Dermis microvascular lymphatic vessel endothelial cell (primary cell): Measurements from ENCODE around the gene RNF123. TPM values are rescaled to one million over a fixed set of nuclear protein-coding genes. Genes with fewer than 3 reads are reported as not detected.

Experiments used
- DNase-seq, 2 donors: peaks; one replicate each; pipeline versions ENCODE4 v3.0.0 to v3.0.0-alpha.2; 2010; ENCODE audit warnings: low read depth in 2 of 2
- total RNA-seq: library from RNA; depleted of rRNA; stranded (reverse); fragments of >200 nt; gene quantifications from 2 replicates; pipeline ENCODE4 v1.2.1, GENCODE V29; 2014

The RNF123 gene
- total RNA-seq, 1 donor from 2014 or later: 18.4 TPM

DNA sequence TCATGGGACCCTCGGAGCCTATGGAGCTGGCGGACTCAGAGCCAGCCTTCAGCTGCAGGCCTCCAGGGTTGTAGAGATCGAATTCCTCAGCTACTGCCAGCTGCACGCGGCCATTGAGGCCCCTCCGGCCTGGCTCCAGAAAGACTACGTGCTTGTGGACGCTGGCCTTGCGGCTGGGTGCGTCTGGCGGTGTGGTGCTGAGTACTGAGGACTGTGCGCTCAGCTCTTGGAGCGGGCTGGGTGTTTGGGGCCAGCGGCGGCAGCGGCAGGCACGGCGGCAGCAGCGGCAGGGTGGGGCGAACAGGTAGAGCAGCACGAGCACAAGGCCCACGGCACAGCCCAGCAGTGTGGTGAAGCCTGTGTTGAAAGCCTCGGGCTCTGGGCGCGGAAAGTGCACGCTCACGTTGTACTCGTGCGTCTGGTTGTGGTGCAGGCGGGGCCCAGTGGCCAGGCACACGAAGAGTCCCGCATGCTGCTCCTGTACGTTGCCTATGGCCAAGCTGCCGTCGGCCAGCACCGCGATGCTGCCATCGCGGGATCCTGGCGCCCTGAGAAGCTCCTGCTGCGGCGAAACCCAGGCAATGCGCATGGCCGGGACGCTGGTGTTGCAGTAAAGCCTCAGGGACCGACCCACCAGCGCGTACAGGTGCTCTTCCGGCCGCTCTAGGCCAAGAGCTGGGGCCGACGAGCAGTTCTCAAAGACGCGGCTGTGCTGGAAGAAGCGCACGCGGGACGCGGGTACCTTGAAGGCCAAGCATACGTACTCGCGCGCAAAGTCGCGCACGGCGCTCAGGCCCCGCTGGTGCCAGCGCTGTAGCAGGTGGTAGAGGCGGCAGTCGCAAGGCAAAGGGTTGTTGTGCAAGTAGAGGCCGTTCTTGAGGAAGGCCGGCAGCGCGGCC is 28.9 kb downstream of the RNF123 start:
- no peak for DNase-seq

DNA sequence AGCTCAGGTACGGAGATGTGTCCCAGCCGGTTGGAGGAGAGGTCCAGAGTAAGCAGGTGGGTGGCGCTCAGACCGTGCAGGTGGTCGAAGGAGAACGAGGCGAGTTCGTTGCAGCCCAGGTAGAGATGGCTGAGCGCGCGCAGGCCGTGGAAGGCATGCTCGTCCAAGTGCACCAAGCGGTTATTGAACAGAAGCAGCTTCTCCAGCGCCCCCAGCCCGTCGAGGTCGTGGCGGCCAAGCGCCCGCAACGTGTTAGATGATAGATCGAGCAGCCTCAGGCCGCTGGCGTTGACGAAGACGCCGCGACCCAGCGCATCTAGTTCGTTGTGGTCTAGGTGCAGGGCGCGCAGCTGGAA is 29.5 kb downstream of the RNF123 start:
- peak in 1 of 2 donors; percentile 25 for DNase-seq

DNA sequence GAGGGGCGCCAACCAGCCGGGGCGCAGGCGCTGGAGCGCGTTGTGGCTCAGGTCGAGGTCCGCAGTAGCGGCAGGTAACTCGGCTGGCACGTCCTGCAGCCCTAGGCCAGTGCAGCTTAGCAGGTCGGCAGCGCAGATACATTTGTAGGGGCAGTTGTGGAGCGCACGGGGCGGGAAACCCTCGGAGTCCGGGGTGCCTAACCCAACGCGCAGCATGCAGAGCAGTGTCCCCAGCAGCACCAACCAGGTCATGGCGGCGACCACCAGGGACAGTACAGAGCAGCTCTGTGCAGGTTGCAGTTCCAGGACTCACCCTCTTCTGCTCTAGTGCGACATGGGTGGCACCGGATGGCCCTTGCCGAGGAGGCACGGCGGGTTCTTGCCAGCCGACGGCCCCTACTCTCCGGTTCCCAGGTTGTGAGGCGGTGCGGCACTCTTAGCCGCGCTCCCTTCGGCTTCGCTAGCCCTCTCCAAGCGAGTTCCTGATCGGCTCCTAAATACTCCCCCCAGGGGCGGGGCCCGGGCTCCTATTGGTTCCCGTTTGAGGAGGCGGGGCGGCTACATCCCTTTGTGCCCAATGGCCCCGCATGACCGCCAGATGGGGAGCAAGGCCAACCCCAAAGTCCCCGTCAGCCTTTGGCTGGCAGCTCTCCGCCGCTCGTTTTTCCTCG is 30.0 kb downstream of the RNF123 start, which contains the start of gene AMIGO3:
TSS of gene AMIGO3 (minus strand) at position 471 of the 671 bp plus-strand sequence. CDS start at position 252, 219 bp downstream.
- peak; percentile 57 to 91 for DNase-seq

DNA sequence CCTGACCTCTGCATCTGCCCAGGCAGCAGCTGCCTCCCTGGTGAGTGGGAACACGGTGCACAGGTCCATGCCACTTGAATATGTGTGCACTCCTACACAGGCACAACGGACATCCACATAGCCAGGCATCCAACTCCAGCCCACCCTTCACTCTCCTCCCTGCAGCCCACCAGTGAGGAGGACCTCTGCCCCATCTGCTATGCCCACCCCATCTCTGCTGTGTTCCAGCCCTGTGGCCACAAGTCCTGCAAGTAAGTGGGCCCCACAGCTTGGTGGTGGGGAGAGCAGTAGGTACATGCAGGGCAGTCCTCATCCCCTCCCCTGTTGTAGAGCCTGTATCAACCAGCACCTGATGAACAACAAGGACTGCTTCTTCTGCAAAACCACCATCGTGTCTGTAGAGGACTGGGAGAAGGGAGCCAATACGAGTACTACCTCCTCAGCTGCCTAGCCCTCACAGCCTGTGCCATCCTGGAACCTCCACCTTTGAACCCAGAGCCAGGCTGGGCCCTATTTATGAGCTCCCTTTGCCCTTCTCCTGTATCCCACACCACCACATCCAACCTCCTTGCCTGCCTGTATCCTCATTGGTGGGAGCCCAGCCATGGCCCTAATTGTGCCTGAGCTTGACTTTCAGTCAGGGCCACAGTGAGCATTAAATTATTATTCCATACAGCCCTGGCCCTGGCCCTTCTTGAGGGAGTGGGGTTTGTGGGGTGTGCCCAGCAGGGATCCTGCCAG is 31.7 kb downstream of the RNF123 start:
- DNase-seq: no peak

DNA sequence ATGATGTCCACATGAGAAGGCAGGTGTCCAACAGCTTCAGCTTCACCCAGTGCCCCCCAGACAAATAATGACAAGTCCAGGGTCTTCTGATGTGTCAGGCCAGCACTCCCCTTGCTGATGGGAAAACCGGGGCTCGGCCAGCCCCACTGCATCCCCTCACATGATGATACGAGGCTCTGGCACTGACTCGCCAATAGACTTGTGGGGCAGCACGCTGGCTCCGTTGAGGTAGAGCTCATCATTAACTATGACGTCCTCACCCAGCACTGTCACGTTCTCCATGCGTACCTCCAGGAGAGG is 32.2 kb downstream of the RNF123 start:
- no peak for DNase-seq

DNA sequence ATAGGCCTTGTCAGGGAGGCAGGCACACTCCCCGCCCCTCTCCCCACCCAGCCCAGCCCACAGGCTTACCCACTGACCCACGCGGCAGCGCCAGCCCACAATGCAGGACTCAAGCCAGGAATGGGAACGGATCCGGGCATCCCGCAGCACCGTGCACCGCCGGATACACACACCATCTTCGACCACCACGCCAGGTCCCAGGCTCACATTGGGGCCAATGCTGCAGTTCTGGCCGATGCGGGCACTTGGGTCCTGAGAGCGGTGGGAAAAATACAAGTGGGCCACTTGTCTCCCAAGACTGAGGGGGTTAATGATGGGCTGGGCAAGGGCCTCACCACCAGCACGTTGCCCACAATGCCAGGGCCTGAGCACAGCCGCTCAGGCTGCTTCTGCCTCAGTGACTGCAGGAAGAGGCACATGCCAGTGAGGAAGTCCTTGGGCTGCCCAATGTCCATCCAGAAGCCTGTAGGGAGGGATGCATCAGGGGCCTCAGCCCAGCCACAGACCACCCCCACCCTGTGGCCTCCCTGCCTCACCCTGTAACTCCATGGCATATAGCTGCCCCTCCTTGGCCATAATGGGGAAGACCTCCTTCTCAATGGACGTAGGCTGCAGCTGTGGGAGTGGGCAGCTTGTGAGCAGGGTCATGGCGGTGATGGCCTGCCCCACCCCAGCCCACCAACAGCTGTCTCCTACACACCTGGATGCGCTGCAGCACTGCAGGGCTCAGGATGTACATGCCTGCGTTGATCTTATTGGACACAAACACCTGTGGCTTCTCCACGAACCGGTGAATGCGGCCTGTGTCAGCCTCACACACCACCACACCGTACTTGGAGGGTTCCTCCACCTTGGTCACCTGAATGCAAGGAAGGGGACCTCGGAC is 32.8 kb downstream of the RNF123 start:
- DNase-seq: no peak

DNA sequence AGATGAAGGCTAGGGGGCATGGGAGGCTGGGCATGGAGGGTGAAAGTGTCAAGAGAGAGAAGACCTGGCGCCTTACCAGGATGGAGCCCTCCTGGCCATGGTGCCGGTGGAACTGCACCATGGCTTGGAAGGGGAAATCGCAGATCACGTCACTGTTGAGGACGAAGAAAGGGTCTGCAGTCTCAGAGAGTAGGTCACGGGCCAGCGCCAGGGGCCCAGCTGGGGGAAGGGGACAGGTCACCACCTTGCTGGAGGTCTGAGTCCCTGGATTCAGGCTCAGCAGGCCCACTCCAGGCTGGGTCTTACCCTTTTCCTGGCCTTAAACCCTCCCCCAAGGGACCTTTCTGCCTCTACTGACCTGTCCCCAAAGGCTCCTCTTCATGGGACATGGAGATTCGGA is 33.5 kb downstream of the RNF123 start:
- no peak for DNase-seq

DNA sequence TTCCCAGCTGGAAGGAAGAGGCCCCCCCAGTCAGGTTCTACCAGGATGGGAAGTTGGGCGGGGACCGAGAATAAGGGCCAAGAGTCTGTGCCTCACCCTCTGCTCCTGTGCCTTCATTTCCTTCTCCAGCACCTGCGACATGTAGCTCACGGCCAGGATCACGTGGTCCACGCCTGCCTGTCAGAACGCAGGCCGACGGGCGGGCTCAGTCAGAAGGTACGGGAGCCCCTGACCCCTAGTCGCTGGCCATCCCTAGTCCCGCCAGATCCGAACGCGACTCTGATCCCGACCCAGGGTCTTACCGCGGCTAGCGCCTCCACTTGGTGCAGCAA is 33.9 kb downstream of the RNF123 start:
- DNase-seq: peak; percentile 33 to 80

DNA sequence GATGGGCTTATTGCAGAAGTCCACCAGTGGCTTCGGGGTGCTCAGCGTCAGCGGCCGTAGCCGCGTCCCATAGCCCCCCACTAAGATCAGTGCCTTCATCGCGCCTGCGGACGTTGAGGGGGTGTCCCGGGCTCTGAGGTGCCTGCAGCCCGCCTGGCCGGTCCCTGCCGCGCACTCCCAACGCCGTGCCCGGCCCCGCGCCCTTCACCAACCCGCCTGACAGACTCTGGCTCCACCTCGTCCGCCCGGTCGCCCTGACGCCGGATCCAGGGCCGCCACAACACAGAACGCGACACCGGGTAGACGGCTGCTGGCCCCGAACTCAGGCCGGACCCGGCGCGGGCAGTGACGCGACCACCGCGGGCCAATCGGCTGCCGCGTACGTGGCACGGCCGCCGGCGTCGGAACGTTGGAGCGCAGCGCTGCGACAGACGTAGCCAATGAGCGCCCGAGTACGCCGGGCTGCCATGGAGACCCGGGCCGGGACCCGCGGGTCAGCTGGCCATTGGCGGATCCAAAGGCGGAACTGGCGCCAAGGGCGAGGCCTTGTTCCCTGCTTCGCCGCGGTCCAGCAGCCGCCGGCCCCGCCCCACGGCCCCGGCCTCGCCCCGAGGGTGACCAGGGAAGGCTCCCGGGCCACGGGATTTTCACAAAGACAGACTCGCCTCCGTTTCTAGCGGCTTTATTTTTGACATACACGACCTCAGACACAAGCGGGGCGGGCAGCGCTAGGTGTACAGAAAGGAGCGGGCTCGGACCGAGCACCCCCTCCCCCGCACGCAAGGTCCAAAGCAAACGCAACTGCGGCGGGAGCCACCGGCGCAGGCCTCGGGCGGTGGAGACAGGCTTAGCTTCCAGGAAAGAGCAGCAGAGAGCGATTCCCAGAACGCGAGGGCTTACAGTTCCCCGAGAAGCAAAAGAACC is 34.5 kb downstream of the RNF123 start, which contains the start of gene GMPPB:
TSS of gene GMPPB (minus strand) at position 324 of the 924 bp plus-strand sequence. CDS start at position 99, 225 bp downstream.
- DNase-seq: peak; percentile 92 to 99

DNA sequence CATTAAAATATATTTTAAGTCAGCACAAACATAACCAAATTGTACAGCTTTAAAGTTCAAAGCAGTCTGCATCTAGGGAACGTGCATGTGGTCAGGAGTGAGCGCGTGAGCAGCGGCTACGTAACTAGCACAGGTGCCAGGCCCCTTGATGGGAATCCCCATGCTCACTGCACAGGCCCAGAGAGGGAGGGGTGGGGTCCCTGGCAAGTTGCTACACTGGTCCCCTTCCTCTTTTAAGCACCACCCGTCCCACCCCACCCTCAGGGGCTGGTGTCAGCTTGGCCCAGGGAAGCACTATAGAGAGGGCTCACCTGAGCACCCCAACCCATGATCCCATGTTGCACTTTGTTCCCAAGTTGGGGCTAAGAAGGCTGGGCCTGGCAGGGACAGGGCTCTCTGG is 35.2 kb downstream of the RNF123 start:
- DNase-seq: peak in 1 of 2 donors; percentile 38

DNA sequence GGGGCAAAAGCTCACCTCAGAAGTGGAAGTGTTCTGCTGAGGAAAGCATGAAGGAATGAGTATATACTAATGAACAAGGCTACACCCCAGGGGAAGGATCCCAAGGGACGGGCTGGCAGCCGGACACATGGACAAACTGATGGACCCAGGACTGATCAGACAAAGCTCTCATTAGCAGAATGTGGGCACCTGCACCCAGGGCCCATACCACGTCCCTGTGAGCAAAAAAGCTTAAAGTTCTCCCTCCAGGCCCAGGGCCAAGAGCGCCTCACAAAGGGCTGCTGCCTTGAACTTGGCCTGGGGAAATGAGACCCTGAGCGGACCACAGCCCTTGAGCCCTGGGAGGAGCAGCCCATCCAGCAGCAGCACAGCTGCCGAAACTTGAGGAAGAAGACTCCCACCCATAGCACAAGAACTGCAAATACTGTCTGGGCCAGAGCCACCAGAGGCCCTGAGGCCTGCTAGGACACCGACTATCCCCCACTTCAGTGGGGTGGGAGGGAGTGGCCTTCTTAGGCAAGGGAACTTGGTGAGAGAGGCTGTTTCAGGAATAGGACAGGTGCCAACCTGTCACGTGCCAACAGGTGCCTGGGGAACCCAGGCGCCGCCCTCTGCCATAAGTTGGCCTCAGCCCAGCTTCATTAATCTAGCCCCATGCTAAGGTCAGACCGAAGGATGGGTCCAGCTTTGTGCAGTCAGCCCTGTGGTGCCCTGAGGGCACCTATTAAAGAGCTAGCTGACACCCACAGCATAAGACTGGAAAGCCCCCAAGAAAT is 36.7 kb downstream of the RNF123 start:
- no peak for DNase-seq

DNA sequence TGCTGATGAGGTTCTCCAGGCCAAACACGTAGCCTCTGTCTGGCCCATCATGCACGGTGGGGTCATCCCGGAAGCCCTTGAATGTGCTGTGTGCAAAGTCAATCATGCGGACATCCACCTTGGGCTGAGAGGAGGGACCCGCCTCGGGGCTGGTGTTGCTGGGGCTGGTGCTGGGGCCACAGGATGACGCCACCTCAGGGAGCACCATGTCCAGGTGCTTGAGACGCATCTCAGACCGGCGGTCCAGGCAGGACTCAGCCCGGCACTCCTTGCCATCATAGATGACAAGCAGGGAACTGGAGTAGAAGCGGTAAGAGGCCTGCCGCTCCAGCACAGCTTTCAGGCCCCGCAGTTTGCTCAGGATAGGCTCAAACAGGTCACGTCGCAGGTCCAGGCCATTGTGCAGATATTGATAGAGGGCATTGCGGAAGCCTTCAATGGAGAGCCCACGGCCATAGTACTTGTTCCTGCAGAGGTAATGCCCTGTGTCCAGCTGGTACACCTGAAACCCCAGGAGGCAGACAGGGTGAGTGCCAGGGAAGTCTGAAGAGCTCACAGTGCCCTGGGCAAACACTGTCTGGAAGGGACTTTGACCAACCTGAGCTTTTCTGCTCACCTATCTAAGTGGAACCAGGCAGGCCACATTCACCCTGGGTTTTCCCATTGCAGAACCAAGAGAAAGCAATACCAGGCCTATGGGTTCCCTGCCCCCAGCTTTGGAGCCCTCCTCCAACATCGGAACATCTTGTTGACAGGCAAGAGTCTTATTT is 38.0 kb downstream of the RNF123 start:
- no peak for DNase-seq

DNA sequence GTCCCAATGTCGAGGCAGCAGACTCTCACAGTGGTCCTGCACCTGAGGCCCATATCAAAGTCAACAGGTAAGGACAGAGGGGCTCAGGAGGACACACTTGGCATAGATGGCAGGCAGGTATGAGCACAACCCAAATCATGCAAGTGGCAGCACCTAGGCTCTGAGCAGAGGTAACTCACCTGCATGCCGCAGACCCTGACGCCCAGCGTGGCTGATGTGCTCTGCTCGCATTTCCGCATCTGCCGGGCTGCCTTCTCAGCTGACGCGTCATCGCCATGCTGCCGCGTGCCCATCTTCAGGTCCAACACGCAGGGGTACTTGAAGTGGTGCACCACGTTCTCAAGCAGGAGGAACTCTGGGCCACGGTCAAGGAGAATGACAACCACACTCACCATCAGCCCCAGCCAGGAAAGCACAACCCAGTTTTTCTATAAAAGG is 38.6 kb downstream of the RNF123 start:
- no peak for DNase-seq

DNA sequence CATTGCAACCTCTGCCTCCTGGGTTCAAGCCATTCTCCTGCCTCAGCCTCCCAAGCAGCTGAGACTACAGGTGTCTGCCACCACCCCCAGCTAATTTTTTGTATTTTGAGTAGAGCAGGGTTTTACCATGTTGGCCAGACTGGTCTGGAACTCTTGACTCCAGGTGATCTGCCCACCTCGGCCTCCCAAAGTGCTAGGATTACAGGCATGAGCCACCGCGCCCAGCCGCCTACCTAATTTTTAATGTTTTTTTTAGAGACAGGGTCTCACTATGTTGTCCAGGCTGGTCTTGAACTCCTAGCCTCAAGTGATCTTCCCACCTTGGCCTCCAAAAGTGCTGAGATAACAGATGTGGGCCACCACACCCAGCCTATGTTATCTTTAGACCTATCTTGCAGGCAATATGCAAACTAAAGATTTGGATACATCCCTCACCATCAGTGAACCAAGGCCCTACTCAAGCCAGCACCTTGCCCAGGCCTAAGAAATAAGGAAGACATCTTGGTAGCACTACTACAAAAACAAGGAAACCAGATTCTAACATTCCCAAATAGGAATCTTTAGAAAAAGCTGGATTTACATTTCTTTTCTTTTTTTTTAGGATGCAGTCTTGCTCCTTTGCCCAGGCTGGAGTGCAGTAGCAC is 40.7 kb downstream of the RNF123 start:
- DNase-seq: no peak

DNA sequence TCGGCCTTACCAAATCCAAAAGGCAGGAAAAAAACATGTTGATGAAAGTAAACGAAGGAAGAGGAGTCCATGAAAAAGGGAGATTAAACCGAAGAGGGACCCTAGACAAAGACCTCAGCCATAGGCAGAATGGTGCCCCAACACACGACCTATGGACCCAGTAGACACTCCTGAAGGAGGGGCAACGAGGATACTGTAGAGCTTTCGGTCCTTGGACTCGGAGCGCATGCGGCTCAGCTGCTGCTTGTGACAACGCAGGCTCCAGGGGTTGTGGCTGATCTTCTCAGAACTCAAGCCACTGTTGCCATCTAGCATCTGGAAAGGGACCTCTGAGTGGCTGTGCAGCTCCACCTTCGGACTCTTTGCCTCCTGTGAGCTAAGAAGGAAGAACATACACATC is 43.2 kb downstream of the RNF123 start:
- DNase-seq: no peak

DNA sequence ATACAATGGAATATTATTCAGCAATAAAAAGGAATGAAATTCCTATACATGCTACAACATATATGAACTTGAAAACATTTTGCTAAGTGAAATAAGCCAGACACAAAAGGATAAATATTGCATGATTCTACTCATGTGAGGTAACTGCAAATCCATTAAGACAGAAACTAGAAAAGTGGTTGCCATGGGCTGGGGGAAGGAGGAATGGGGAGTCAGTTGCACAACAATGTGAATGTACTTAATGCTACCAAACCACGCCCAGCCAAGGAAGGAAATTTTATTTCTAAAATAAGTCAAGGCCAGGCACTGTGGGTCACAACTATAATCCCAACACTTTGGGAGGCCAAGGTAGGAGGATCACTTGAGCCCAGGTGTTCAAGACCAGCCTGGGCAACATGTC is 44.2 kb downstream of the RNF123 start:
- DNase-seq: no peak

DNA sequence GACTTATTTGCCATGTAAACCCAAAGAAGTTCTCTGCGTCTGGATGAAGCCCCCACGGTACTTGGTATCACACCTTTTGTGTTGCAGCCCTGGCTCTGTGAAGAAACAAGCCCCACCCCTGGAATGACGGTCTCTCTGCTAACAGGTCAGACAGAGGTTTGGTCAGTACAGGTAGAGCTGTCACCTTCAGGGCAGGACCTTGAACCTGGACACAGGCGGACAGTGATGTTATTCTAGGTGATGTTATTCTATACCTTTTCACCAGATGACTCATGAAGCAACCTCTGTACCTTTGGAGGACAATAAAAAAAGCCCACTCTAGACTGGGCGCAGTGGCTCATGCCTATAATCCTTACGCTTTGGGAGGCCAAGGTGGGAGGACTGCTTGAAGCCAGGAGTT is 45.4 kb downstream of the RNF123 start:
- no peak for DNase-seq

DNA sequence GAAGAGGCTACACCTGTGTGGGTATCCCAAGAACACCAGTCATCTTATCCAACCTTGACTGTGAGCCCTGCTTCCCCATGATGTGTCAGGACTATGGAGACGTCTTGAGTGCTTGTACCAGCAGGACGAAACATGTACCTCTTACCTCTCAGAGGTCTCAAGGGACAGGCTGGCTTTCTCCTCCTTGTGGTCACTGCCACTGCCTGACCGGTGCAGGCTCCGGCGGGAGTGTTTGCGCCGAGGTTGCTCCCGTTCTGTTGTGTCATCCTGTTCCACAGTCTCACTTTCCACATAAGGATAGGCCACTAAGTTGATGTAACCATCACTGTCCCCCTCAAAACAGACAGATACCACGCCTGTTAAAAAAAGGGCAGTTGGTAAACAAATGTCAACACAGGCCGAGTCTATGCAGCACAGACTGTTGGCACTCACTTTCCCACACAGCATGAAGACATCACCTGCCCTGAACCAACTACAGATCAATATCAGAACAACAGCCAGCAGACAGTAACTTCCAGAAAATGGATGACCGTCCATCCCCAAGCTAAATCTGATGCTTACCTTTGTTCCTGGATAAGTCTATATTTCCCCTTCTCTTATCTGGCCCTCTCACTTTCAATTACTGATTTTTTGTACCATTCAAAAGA is 48.8 kb downstream of the RNF123 start:
- DNase-seq: no peak
